Vagina (tissue), 2 donors: ENCODE measurements around the gene IL1A. TPM values are rescaled to one million over a fixed set of nuclear protein-coding genes. Genes with fewer than 3 reads are reported as not detected.
"Not testable (repeated sequence)": the region's sequence is repeated elsewhere in the genome, so short reads cannot be mapped to it uniquely, and the experiment has no call there.

ENCODE experiments used
- DNase-seq, 2 donors: peaks; one replicate each; pipeline ENCODE4 v3.0.0-alpha.2; 2017; ENCODE audit errors: extremely low spot score in 2 of 2
- H3K27ac ChIP-seq: fragments of 200-600 bp; sonication (generic); one replicate; pipeline ENCODE4 v1.5.1; 2019
- H3K27me3 ChIP-seq: fragments of 200-600 bp; sonication (generic); one replicate; pipeline ENCODE4 v1.5.1; 2019
- H3K36me3 ChIP-seq, 2 donors: fragments of 200-600 bp; sonication (generic); one replicate each; pipeline ENCODE4 v1.5.1; 2017 to 2019
- H3K4me1 ChIP-seq: fragments of 200-600 bp; sonication (generic); one replicate; pipeline ENCODE4 v1.5.1; 2019
- H3K4me3 ChIP-seq, 2 donors: fragments of 200-600 bp; sonication (generic); 1 replicate in 1 of 2; 2 replicates in 1 of 2; pipeline ENCODE4 v1.5.1; 2016 to 2019
- H3K9me3 ChIP-seq: fragments of 200-600 bp; sonication (generic); one replicate; pipeline ENCODE4 v1.5.1; 2019
- CTCF ChIP-seq, 3 experiments: fragments of 450-650 bp in 2 of 3; fragments of 200-600 bp in 1 of 3; sonication (generic) in 1 of 3; IDR thresholded peaks; one replicate each; pipeline ENCODE4 v1.5.1; 2017 to 2019; ENCODE audit warnings: antibody characterized with exemption in 3 of 3, mild to moderate bottlenecking in 2 of 3, moderate library complexity in 2 of 3
- POLR2A ChIP-seq, 2 donors: fragments of 450-650 bp; IDR thresholded peaks; one replicate each; pipeline ENCODE4 v1.6.1; 2017; ENCODE audit warnings: antibody characterized with exemption in 2 of 2, mild to moderate bottlenecking in 2 of 2, moderate library complexity in 2 of 2
- POLR2AphosphoS5 ChIP-seq, 2 donors: sonication (generic); formaldehyde crosslinking; IDR thresholded peaks; one replicate each; pipeline ENCODE4 v1.9.0; 2017; ENCODE audit warnings: antibody characterized with exemption in 2 of 2, mild to moderate bottlenecking in 2 of 2, low read depth in 1 of 2; ENCODE audit not compliant: insufficient read depth in 1 of 2
- intact Hi-C: fragments of 100-400 bp; cut with DNase I; formaldehyde crosslinking; loops from one replicate; pipeline ENCODE4 v1.15.1; 2023
- total RNA-seq: library from RNA; depleted of rRNA; stranded (reverse); fragments of >200 nt; gene quantifications from one replicate; pipeline ENCODE4 v1.2.3, GENCODE V29; 2016

The IL1A gene
- 0.98 TPM for total RNA-seq

GRCh38 chr2:112784199-112785189 is at the start of gene IL1A:
Gene IL1A (minus strand): TSS chr2:112784493. CDS start chr2:112783770, 723 bp downstream.
- Histone ChIP-seq H3K36me3 (no peaks in the 10 kb centered on the region), H3K27me3 (no peaks in the 10 kb centered on the region), H3K9me3 (no peaks in the 10 kb centered on the region), H3K27ac (no peak within 1 kb of the TSS), H3K4me1 (no peaks in the 10 kb centered on the region), H3K4me3 (no peak within 1 kb of the TSS)
- TF ChIP-seq POLR2A (IDR thresholded peaks at IDR 0.05) (no peak), POLR2AphosphoS5 (IDR thresholded peaks at IDR 0.05; ENCODE audit: insufficient read depth in 1 of 2, low read depth in 1 of 2) (peak in 1 of 2 donors; percentile 40)
- intact Hi-C loops = no loop called here
- no peak for DNase-seq

GRCh38 chr2:112833976-112834375 is 49.7 kb upstream of the IL1A start:
- H3K27ac ChIP-seq = no peak overlapping the region
- intact Hi-C loops = no loop called here
- TF ChIP-seq POLR2AphosphoS5 (IDR thresholded peaks at IDR 0.05; ENCODE audit: insufficient read depth in 1 of 2, low read depth in 1 of 2) (no peak), POLR2A (IDR thresholded peaks at IDR 0.05) (no peak), CTCF (IDR thresholded peaks at IDR 0.05) (no peak)
- DNase-seq = no peak
- no peaks in the 10 kb centered on the region for H3K9me3 ChIP-seq
- no peaks in the 10 kb centered on the region for H3K4me1 ChIP-seq
- H3K4me3 ChIP-seq = no peak overlapping the region
- no peaks in the 10 kb centered on the region for H3K36me3 ChIP-seq
- H3K27me3 ChIP-seq = no peaks in the 10 kb centered on the region

GRCh38 chr2:112833639-112833931 is 49.3 kb upstream of the IL1A start:
- H3K36me3 ChIP-seq, H3K4me3 ChIP-seq, intact Hi-C loops, H3K27me3 ChIP-seq, H3K9me3 ChIP-seq, H3K27ac ChIP-seq, H3K4me1 ChIP-seq: not testable (repeated sequence)
- DNase-seq = peak in 1 of 2 donors; percentile 25

- H3K9me3 ChIP-seq = no peaks in the 10 kb centered on the region
Observed at GRCh38 chr2:112832841-112833638, 48.7 kb upstream of the IL1A start.

GRCh38 chr2:112831946-112832840 is 47.9 kb upstream of the IL1A start:
- H3K4me3 ChIP-seq = no peak overlapping the region
- DNase-seq = no peak
- intact Hi-C loops = no loop called here
- H3K4me1 ChIP-seq = no peaks in the 10 kb centered on the region
- TF ChIP-seq POLR2A (IDR thresholded peaks at IDR 0.05) = no peak
- no peak for TF ChIP-seq CTCF (IDR thresholded peaks at IDR 0.05)
- no peak for TF ChIP-seq POLR2AphosphoS5 (IDR thresholded peaks at IDR 0.05; ENCODE audit: insufficient read depth in 1 of 2, low read depth in 1 of 2)
- H3K36me3 ChIP-seq = no peaks in the 10 kb centered on the region
- no peaks in the 10 kb centered on the region for H3K27me3 ChIP-seq
- no peak overlapping the region for H3K27ac ChIP-seq
- H3K9me3 ChIP-seq = no peaks in the 10 kb centered on the region

More at GRCh38 chr2:112832841-112833638, 48.7 kb upstream of the IL1A start:
- H3K4me3 ChIP-seq = no peak overlapping the region
- intact Hi-C loops = no loop called here
- H3K36me3 ChIP-seq = no peaks in the 10 kb centered on the region
- H3K4me1 ChIP-seq = no peaks in the 10 kb centered on the region
- H3K27me3 ChIP-seq = no peaks in the 10 kb centered on the region
- TF ChIP-seq CTCF (IDR thresholded peaks at IDR 0.05) (no peak), POLR2AphosphoS5 (IDR thresholded peaks at IDR 0.05; ENCODE audit: insufficient read depth in 1 of 2, low read depth in 1 of 2) (no peak), POLR2A (IDR thresholded peaks at IDR 0.05) (no peak)
- no peak overlapping the region for H3K27ac ChIP-seq
- DNase-seq = no peak
